NCI-H526 treated with DMSO at 0.1 percent for 48 hours (cell line): ENCODE data around the gene ETFDH.
A peak's percentile ranks its signal among the peaks of the same experiment; 100 is the strongest.
"Not testable (repeated sequence)": the region's sequence is repeated elsewhere in the genome, so short reads cannot be mapped to it uniquely, and the experiment has no call there.

Source experiments
- DNase-seq: peaks from one replicate; lab custom pipeline; 2025; lab: John Stamatoyannopoulos, UW

Gene ETFDH

DNA sequence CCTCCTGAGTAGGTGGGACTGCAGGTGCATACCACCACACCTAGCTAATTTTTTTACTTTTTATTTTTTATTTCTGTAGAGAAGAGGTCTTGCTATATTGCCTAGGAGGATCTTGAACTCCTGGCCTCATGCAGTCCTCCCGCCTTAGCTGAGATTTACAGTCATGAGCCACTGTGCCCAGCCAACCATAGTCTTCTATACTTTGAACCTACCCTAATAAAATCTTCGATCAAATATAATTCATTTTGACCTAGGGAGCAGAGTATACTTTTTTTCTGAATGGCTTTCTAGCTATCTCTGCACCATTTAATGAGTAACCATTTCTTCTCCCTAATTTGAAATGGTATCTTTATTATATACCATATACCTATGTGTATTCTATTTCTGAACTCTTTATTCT, 6.7 kb downstream of the ETFDH start:
- DNase-seq = no peak

DNA sequence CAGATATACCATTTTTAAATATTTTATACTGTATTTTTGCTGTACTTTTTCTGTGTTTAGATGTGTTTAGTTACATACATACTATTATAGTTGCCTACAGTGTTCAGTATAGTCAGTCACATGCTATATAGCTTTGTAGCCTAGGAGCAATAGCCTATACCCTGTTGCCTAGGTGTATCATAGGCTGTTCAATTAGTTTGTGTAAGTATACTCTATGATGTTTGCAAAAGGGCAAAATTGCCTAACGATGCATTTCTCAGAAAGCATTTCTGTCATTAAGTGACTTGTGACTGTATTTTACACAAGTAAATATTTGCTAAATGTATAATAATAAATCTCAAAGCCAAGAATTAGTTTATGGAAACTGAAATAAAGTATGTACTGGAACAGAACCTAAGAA, 9.5 kb downstream of the ETFDH start:
- DNase-seq = no peak

DNA sequence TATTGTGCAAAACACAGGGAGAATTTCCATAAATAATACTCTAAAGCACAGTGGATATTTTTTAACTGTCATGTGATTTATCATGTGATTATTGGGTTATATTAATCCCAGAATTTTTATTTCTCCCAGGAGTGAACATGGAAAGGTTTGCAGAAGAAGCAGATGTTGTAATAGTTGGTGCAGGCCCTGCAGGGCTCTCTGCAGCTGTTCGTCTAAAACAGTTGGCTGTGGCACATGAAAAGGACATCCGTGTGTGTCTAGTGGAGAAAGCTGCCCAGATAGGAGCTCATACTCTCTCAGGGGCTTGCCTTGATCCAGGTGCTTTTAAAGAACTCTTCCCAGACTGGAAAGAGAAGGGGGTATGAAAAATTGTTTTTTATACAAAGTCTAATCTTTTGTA, 10.0 kb downstream of the ETFDH start:
- DNase-seq = no peak

GRCh38 chr4:158688813-158689212, 16.7 kb downstream of the ETFDH start:
- DNase-seq = no peak

- no peak for DNase-seq
Observed at GRCh38 chr4:158704274-158704673, 32.2 kb downstream of the ETFDH start.

DNA sequence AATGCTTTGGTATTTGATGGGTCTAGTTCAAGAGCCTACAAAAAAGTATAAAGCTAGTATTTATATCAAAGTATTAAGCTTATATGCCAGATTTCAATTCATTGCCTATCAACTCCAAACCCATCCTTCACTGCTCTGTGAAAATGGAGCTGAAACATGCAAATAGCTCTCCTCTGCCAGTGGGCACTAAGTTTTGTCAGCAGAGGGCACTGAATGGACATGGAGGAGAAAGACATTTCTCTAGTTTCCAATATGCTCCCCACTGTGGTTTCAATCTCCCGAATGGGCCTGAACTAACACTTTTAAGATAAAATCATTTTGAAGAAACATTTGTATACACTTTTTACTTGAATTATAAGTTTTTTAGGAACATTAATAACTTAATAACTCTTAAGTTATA, 38.7 kb downstream of the ETFDH start:
- no peak for DNase-seq

DNA sequence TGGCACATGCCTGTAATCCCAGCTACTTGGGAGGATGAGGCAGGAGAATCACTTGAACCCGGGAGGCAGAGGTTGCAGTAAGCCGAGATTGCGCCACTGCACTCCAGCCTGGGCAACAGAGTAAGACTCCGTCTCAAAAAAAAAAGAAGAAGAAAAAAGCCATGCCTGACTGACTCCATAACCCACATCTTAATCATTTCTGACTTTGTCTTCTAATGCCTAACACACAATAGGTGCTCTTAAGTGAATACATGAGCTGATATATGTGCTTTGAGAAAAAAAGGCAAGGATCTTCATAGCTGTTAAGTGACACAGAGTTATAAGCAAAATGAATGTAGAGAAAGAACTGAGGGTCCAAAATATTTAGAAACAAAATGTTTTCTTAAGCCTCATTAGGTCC, 40.5 kb downstream of the ETFDH start:
- DNase-seq = not testable (repeated sequence)

GRCh38 chr4:158714937-158715336, 42.8 kb downstream of the ETFDH start:
- no peak for DNase-seq

DNA sequence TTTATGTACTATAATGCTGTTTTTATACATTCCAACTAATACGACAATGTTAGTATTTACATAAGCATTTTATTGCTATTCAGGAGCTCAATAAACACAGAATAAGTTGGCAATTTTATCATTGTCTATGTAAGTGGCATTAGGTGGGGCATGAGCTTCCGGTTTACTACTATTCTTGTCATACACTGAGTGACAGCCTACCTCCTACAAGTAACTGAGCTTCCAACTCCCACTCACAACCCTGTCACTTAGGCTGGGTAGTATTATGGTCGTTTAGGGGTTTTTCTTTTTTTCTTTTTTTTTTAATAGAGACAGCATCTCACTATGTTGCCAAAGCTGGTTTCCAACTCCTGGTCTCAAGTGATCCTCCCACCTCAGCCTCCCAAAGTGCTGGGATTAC, 43.7 kb downstream of the ETFDH start:
- no peak for DNase-seq

GRCh38 chr4:158721680-158722079, 49.6 kb downstream of the ETFDH start:
- no peak for DNase-seq

GRCh38 chr4:158722291-158722916, 50.3 kb downstream of the ETFDH start:
- DNase-seq = no peak

DNA sequence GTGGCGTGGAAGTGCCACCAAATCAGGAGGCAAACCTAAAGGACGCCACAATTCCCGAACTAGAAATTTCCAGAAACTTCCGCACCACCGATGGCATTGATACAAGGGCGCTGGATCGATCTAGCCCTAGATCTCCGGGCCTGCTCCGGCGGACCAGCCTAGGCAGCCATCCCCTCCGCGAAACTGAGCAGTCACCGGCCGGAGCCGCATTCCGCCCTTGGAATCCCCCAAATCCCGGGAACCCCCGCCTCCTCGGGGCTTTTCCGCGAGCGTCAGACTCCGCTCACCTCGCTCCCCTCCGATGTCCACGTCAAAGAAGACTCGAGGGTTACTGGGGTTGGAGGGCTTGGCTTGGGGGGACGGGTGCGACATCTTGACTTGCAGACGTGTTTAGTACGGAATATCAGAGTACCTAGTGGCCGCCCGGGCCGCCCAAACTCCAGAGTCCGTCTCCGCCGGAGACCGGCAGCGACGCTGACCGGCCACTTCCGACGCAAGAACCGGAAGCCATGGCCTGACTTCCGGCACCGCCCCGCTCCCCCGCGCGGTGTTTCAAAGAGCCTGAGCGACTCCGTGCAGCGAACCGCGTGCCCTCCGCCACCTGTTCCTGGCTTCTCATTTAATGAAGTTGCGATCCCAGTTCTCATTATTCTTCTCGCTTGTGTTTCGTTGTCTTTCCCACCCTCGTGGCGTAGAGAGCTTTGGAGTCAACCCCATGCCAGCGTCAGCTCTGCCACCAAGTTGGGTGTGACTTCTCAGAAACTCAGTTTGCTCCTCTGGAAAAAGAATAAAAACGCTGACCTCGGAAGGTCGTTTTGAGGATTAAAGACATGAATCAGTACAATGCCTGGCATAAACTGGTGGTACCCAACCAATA, 51.1 kb downstream of the ETFDH start, which contains the start of gene PPID:
Gene PPID, minus strand, starts transcription at position 480 of the 877 bp plus-strand sequence. Its CDS starts 108 bp downstream, at position 372.
- DNase-seq = peak; percentile 75

GRCh38 chr4:158724637-158725036, 52.5 kb downstream of the ETFDH start:
- no peak for DNase-seq

DNA sequence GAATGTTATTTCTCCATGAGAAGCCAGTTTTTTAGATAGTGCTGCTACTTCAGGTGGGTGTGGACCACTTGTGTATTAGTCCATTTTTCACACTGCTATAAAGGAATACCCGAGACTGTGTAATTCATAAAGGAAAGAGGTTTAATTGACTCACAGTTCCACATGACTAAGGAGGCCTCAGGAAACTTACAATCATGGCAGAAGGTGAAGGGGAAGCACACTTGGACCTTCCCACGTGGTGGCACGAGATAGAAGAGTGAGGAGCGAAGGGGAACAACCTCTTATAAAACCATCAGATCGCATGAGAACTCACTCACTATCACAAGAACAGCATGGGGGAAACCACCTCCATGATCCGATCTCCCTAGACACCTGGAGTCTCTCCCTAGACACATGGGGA, 54.5 kb downstream of the ETFDH start:
- DNase-seq = no peak

- DNase-seq = no peak
Observed at GRCh38 chr4:158728236-158728635, 56.1 kb downstream of the ETFDH start.

DNA sequence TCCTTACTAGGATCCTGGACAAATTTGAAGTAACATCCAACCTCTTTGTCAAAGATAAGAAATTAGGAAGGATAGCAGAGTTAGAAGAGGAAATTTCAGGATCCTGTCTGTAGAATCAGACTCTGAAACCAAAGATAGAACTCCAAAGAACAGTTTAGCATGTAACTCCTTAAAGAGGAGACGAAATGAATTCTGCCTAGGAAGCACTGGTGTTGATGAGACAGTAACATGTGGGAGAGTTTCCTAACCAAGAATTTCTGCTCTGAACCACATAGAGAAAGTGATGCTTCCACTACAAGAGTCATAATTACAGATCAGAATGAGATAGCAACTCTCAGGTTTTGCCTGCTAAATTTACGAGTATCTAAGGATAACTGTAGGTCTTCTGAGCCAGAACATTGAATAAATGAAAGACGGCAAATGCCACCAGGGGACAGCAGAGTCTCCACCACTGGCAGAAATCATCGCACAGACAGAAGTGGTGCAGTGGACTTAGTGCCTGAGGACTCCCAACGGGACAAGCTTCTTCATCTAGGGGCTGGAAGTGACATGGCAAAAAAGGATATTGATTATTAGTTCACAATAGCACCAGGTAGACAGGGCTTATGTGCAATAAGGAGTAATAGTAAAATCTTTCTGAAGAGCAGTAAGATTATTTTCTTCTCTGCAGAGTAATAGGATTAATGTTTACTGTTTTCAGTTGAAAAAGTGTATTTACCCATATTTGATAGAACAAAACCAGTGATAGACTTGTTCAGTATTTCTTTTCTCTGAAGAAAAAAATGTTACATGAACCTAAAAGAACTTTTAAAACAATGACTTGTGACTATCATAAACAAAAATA, 57.8 kb downstream of the ETFDH start:
- DNase-seq = peak; percentile 19

- DNase-seq = no peak
Observed at GRCh38 chr4:158738866-158739265, 66.8 kb downstream of the ETFDH start.

DNA sequence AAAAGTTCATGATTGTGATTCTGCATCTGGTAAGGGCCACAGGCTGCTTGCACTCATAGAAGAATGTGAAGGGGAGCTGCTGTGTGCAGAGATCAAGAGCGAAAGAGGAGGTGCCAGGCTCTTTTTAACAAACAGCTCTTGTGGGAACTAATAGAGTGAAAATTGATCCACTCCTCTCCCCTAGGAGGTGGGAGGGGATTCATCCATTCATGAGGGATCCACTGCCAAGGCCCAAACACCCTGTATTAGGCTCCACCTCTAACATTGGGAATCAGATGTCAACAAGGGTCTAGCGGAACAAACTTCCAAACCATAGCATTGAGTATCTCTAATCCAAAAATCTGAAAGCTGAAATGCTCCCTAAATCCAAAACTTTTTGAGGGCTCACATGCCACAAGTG, 67.5 kb downstream of the ETFDH start:
- no peak for DNase-seq

DNA sequence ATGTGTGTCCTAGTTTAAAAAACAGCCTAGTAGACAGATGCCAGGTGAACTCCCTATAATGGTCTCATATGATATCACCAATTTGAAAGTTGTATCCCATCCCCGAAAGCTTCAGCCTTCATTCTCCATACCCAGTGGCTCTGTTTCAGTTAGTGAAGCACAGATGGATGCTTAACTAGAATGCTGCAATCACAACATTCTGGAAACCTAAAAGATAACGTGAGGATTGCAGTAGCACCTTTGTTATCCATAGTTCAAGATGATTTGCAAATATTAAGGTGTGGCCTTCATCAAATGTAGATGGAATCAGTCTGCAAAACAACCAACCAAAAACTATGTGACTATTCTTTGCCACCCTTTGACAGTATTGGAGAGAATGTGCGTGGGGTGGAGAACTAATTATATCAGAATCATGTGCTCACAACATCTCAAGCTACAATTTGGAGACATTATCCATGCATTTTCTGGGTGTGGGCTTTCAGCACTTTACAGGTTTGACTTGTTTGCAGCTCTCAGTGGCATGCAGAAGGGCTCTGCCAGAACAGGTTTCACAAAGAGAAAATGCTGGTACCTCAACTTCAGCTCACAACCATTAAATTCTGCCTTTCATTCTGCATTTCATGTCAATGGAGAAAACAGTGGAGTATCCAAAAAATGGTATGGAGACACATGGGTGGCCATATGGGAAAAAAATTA, 69.4 kb downstream of the ETFDH start:
- DNase-seq = no peak

- not testable (repeated sequence) for DNase-seq
Observed at GRCh38 chr4:158746537-158746936, 74.4 kb downstream of the ETFDH start.

- DNase-seq = no peak
Observed at GRCh38 chr4:158750379-158750778, 78.3 kb downstream of the ETFDH start.
